ENCODE results near the gene ZNF331.
A peak's percentile ranks its signal among the peaks of the same experiment; 100 is the strongest.

ZNF331 gene

GRCh38 chr19:53520547-53521372 is 17.2 kb upstream of the ZNF331 start:
- DNase-seq (ENCODE audit: low read depth in 2 of 2), result peak; percentile 99

- no peak for DNase-seq (ENCODE audit: low read depth in 2 of 2)
Measured at GRCh38 chr19:53521373-53522202, 16.4 kb upstream of the ZNF331 start.

- no peak for DNase-seq (ENCODE audit: low read depth in 2 of 2)
Measured at GRCh38 chr19:53525922-53526321, 12.0 kb upstream of the ZNF331 start.

- DNase-seq (ENCODE audit: low read depth in 2 of 2), result no peak
Measured at GRCh38 chr19:53530622-53531021, 7.3 kb upstream of the ZNF331 start.

- no peak for DNase-seq (ENCODE audit: low read depth in 2 of 2)
Measured at GRCh38 chr19:53531457-53531856, 6.5 kb upstream of the ZNF331 start.

GRCh38 chr19:53532362-53532761 is 5.6 kb upstream of the ZNF331 start:
- DNase-seq (ENCODE audit: low read depth in 2 of 2), result no peak

- no peak for DNase-seq (ENCODE audit: low read depth in 2 of 2)
Measured at GRCh38 chr19:53536225-53536548, 1.8 kb upstream of the ZNF331 start.

GRCh38 chr19:53537121-53537520 is 824 bp upstream of the ZNF331 start:
- no peak for DNase-seq (ENCODE audit: low read depth in 2 of 2)

GRCh38 chr19:53538378-53539109 is 599 bp downstream of the ZNF331 start:
- no peak for DNase-seq (ENCODE audit: low read depth in 2 of 2)

GRCh38 chr19:53540091-53540490 is 2.1 kb downstream of the ZNF331 start:
- DNase-seq (ENCODE audit: low read depth in 2 of 2), result no peak

- DNase-seq (ENCODE audit: low read depth in 2 of 2), result no peak
Measured at GRCh38 chr19:53541971-53542370, 4.0 kb downstream of the ZNF331 start.

- DNase-seq (ENCODE audit: low read depth in 2 of 2), result no peak
Measured at GRCh38 chr19:53545271-53546065, 7.5 kb downstream of the ZNF331 start.

- no peak for DNase-seq (ENCODE audit: low read depth in 2 of 2)
Measured at GRCh38 chr19:53546758-53547513, 9.0 kb downstream of the ZNF331 start.

- no peak for DNase-seq (ENCODE audit: low read depth in 2 of 2)
Measured at GRCh38 chr19:53549340-53549739, 11.4 kb downstream of the ZNF331 start.

GRCh38 chr19:53552001-53552721 is 14.2 kb downstream of the ZNF331 start:
- no peak for DNase-seq (ENCODE audit: low read depth in 2 of 2)

GRCh38 chr19:53553156-53553555 is 15.2 kb downstream of the ZNF331 start:
- DNase-seq (ENCODE audit: low read depth in 2 of 2), result no peak

- DNase-seq (ENCODE audit: low read depth in 2 of 2), result peak; percentile 58 to 60
Measured at GRCh38 chr19:53553865-53554791, 16.2 kb downstream of the ZNF331 start.

- DNase-seq (ENCODE audit: low read depth in 2 of 2), result no peak
Measured at GRCh38 chr19:53554804-53555203, 16.9 kb downstream of the ZNF331 start.

- DNase-seq (ENCODE audit: low read depth in 2 of 2), result no peak
Measured at GRCh38 chr19:53555352-53555751, 17.4 kb downstream of the ZNF331 start.
